Effector CD8-positive, alpha-beta T cell (primary cell): ENCODE measurements around the gene SNED1.

ENCODE experiments used
- DNase-seq: peaks from one replicate; lab custom pipeline; 2025; lab: John Stamatoyannopoulos, UW

SNED1 gene

DNA sequence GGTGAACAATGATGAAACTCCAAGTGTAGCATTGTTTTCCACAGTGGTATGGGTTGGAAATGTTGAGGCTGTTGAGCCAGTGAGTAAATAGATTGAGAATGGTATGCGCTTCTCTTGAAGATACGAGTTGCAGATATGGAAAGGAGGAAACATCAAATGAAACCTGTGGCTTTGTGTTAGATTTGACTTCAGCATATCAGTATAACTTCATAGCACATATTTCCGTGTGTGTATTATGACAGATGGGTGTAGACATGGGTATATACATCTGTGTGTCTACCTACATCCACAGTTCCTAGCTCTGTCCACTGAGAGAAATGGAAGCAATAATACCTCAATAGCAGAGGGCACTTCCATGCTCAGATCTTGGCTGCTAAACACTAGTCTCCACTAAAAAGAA is 8.0 kb downstream of the SNED1 start:
- no peak for DNase-seq

DNA sequence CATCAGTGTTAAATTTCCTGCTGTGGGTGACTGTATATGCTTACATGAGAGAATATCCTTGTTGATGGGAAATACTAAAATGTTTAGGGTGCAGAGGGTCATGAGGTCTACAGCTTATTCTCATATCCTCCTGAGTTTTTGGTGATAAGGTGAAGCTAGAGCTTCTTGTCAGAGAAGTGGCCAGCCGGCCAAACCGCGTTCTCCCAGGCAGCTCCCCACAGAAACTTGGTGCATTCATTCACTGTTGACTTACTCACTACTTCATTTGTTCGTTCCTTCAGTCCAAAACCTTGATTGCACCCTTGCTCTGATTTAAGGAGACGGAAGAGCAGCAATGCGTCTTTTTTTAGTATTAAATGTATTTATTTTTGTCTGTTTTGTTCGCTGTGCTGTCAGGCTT is 8.7 kb downstream of the SNED1 start:
- DNase-seq = no peak

DNA sequence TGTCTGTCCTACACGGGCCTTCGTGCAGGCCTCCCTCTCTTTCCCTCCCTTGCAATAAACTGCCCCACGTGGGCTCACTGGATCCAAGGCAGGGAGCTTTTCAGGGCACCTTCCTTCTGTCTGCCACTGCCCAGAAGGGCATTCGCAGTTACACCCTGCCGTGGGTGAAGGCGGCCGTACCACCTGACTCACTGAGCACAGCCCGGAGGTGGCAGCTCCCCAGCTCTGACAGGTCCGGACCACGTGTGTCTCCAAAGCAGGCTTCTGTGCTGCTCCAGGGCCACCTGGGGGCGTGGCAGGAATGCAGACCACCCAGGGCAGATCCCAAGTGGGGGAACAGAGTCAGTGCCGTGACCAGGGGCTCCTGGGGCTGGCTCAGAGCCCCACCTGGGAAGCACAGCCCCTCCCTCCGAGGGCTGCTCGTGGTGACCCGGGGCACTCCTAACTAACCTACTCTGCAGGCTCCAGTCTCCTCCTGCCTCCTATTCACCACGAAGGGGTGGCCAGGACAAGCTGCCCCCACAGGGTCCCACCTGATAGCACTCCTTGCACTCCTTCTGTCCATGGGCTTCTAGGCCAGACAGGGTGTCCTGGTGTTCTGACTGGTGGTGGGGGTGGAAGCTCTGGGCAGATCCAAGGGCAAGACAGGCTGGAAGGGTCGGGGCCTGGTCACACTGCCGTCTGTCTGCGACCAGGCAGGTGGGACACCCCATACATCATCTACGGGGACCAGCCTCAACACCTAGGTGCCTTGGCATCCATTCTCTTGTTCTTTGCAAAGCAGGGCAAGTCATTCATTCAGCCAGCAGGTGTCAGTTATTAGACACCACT is 9.7 kb downstream of the SNED1 start:
- no peak for DNase-seq

DNA sequence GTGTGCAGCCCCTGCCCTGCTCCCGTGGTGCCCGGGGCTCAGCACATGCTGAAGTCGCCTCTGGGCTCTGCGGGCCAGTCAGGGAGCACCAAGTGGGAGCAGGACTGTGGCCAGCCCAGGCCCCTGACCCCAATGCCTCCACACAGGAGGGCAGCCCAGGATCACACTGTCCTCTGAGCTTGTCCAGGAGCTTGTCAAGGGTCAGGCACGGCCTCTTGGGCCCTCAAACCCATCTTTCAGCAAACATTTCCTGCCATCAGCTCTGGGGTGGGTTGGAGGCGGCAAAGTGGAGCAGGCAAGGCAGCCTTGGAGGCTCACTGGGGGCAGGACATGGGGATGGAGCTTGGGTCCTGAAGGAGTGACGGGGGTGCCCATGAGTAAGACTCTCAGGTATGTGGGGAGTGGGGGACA is 10.3 kb downstream of the SNED1 start:
- no peak for DNase-seq

DNA sequence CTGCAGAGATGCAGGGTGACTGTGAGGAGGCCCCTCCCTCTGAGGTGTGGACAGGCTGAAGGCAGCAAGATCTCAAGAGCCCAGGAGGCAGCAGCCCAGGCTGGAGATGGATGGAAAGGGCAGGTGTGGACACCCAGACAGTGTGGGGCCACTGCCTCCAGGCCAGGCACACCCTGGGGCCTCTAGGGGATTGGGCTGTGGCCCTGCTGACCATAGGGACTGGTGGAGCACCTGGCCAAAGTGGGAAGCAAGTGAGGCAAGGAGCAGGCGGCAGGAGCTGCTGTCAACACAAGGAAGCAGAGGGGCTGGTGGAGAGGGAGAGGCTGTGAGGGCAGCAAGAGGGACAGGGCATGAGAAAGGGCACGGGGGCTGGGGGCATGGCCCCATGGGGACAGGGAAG is 10.8 kb downstream of the SNED1 start:
- DNase-seq = no peak

DNA sequence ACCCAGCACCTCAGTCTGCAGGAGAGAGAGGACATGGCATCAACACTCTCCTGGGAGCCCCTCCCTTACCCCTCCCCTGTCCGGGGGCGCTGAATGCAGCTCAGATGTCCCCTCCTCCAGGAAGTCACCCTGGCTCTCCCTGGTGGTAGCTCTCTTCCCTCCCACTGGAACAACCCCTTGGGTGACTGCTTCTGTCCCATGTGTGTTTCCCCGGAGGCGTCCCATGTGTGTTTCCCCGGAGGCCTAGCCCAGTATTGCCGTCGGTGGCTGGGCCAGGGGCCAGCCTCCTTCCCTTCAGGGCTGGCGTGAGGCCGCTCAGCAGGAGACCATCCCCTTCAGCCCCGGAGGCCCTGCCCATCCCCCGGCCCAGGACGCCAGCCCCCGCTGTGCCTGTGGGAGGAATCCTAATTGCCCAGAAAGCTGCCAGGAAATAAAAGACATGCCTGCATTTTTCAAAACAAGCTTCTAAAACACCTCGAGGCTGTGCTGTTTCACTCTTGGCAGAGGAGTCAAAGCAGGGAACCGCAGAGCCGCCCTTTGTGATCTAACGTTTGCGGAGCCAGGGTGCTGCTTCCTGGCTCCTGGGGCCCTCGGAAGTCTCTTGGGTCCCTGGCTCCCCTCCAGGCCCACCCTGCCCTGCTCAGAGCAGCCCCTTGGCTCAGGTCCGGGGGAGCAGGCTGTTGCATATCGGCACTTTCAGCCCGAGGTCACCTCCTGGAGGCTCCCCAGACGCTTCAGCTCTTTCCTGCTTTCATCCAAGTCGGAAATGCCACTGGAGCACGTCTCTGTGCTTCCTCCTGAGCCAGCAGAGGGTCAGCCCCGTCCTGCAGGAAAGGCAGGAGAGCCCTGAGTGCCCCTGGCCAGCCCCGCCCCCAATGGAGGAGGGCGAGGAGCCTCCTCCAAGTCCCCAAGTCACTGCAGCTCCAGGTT is 11.4 kb downstream of the SNED1 start:
- DNase-seq = peak; percentile 42

DNA sequence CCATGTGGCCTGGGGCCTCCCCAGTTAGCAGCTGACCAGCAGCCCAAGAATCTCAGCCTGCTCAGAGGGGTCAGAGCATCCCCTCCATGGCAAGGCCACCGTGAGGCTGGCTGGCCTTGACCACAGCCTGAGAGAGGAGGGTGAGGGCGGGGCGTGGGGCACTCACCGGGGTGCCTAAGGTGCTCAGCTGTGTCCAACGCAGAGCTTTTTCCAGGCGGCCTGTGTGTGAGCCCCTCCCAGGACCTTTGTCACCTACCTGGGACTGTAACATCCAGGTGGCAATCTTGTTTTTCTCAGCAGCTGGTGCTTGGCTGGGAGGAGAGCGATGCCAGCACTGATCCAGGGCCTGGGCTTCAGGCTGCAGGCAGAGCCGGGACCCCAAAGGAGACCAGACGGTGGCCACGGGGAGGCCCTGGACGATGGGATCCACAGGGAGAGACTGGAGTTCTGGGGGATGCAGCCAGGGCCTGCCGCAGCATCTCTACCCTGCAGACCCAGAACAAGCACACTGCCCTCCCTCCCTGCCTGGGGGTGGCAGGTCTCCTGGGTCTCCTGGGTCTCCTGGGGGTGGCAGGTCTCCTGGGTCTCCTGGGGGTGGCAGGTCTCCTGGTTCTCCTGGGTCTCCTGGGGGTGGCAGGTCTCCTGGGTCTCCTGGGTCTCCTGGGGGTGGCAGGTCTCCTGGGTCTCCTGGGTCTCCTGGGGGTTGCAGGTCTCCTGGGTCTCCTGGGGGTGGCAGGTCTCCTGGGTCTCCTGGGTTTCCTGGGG is 12.3 kb downstream of the SNED1 start:
- no peak for DNase-seq

DNA sequence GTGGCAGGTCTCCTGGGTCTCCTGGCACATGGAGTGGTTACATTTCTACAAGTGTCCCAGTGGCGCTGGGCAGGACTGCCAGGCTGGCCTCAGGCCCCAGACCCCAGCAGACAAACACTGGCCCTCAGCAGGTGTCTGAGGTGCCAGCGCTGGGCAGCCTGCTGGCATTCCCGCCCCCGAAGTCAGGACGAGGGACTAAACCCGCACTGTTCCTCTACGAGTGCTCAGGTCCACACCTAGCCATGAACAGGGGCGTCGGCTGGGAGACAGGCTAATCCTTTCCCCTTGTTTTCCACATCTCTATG is 12.8 kb downstream of the SNED1 start:
- no peak for DNase-seq

DNA sequence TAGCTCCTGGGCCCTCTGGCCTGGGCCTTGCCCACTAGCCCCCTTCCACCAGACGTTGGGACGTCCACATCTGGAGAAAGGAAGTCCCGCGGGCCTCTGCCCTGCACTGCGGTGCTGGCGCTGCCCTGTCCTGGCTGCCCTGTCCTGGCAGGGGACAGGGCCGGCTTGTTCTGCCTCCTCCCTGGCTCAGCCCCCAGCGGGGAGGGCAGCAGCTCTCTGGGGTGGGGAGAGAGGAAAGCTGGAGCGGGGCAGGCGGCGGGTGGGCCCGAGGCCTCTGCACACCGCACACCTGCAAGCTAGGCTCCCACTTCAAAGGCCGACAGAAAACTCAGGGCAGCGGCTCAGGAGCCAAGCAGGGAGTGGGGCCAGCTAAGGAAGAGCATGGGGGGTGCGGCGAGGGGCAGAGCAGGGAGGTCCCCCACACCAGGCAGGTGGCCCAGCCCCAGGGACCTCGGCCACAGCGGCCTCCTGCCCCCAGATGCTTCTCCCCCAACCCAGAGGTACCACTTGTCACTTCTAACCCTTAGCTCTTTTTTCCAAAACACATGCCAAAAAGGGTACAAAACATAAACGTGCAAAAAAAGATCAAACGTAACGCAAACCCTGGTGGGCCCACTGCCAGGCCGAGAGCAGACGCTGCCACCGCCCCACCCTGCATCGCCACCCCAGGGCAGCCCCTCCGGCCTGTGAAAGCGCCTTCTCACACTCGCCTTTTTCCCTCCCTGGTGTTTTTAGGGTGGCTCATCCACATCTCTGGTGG is 13.5 kb downstream of the SNED1 start:
- DNase-seq = peak; percentile 22

DNA sequence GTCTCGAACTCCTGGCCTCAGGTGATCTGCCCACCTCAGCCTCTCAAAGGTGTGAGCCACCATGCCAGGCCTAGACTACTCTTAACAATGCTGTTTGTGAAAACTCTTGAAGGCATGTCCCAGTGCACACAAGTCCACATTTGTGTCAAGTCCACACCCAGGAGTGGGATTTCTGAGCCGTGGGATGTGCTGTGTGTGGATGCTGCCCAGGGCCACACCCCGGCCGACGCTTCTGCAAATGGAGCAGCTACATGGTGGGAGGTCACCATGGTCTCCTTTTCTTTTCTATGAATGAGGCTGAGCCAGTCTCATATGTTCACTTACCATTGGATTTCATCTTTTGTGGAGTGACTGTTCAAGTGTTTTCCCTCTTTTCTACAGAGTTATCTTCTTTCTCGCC is 15.8 kb downstream of the SNED1 start:
- no peak for DNase-seq

DNA sequence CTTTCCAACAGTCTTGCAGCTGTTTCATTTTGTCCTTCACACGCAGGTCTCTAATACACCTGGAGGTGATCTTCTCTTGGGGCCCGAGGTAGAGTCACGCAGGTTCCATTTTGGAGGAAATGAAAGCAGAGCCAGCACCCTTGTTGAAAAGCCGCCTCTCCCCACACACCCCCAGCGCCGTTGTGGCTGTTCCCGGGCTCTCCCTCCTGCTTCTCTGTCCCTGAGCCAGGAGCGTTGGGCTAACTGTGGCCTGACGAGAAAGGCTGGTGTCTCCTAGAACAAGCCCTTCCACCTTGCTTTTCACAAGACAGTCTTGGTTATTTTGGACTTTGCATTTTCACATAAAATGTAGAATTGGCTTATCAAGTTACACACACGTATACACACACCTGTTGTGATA is 16.3 kb downstream of the SNED1 start:
- no peak for DNase-seq

DNA sequence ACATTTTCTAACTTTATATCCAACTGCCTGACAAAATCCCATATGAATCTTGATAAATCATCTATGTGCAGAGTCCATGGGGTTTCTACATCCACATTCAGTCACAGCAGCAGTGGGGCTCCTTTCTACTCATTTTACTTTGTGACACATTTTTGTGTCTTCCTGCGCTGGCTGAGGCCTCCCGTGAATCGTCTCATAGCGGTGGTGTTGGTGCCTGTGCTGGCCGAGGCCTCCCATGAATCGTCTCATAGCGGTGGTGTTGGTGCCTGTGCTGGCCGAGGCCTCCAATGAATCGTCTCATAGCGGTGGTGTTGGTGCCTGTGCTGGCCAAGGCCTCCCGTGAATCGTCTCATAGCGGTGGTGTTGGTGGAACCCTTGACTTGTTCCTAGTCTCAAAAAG is 17.0 kb downstream of the SNED1 start:
- no peak for DNase-seq

DNA sequence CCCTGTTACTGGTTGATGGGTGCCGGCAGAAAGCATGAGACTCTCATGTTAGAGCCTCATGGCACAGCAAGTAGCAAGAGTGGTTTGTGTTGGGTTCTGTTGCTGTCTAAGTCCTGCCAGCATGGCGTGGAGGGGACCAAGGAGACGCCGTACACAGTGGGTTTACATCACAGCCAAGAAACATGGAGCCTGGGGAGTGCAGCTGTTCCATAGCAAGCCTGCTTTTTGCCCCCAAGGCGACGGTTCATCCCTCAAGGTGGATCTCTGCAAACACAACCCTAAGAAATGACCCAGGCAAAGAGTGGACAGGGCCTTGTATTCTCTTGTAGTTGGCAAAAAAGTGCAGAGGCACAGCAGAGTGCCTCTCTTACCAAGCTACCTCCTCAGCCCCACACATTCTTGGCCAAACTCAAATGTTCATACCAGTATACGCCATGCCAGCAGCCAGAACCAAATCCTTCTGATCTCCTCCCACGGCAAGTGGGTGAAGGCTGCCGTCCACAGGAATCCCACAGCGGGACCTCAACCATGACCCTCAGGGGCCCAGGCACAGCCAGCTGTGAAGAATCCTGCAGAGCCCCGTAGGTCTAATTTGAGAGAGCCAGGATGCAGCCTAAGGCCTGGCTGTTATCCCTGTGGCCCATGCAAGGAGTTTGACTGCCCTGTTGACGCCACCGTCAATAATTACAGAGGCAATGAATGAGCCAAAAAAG is 19.0 kb downstream of the SNED1 start:
- DNase-seq = no peak

DNA sequence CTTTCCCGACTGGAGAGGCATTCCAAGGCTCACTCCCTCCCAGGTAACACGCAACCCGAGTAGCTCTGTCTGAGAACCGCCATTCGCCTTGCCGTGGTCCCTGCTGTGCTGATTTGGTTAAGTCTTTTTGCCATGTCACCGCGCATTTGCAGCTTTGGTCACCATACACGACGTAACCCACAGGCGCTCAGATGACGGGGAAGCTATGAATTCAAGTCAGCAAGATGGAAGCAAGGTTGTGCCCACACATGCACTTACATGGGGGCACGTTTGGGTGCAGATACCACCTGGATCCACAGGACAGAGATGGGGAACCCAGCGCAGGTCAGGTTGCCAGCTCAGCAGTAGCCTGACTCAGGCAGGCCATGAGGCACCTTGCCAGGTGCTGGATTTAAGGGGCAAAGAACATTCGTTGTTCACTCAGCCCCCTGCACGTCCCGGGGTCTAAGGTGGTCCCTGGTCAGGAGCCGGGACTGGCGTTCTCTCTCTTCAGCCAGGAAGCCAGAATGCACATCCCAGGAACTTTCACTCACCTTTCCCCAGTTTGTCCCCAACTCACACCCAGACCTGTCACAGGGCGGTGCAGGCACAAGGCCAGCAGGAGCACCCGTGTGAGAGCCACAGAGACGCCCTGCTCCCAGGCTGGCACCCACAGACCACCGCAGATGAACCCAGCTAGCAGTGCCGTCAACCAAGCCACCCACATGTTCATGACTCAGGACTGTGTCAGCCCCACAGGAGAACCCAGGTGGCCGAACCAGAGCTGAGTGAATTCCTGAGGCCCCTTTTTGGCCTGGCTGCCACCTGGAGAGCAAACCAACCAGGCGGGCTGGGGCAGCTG is 19.9 kb downstream of the SNED1 start:
- DNase-seq = no peak

DNA sequence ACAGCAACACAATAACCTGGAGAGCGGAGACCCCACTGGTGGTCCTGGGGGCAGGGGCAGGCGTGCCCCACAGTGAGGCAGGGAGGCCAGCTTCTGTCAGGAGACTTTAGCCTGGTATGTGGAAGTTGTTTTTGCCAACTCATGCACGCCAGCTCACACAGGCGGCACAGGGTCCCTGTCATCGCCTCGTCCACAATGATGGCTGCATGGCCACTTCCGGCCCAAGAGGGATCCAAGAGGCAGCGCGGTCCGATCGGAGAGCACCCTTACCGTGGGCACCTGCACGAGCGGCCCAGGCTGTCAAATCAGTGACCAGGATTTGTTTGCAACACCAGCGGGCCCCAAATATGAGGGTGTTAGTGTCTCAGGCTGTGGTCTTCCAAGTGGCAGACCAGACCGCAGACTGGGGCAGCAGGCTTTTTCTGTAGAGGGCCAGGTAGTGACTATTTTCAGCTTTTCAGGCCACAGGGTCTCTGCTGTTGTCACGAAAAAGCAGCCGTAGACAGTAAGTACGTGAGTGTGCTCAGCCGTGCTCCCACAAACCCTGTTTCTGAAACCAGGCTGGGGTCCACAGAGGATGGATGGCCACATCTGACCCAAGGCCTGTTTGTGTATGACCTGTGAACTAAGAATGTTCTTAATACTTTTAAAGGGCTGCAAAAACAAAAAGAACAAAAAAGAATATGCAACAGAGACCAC is 21.2 kb downstream of the SNED1 start:
- no peak for DNase-seq

DNA sequence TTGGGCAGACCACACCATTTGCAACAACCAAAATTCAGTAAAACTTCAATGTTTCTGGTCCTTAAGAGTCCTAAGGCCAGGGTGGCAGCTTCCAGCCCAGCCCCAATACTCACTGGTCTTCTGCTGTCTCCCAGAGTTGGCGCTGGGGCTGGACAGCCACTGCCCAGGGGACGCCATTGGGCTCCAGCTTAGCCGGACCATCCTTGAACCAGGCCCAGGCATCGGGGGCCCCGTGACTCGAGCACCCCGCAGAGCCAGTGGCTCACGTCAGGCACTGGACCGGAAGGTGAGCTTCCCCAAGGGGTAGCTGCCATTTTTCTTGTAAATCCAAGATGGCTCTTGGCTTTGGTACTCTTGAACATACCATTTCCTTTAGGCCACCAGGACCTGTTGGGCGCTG is 21.8 kb downstream of the SNED1 start:
- no peak for DNase-seq

DNA sequence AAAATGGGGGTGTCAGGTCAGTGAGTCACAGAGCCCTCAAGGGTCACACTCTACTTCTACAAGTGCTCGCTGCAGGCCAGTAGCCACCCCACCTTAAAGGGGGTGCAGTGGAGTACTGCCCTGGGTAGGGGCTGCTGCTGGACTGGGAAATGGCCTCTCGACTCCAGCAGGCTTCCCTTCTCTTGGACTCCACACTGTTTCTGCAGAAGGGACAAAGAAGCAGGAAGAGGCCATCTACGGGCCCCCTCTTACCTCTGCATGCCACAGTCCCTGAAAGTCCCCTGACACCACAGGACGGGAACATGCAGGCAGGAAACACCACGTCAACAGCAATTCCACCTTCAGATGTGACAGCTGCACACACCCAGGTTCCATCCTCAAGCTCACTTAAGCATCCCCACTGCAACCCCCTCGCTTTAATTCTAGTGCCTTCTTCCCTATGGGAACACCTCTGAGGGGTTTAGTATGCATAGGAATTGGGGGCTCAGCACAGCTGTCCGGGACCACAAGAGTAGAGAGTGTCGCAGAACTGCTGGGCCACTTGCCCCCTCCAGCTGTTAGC is 22.3 kb downstream of the SNED1 start:
- no peak for DNase-seq

DNA sequence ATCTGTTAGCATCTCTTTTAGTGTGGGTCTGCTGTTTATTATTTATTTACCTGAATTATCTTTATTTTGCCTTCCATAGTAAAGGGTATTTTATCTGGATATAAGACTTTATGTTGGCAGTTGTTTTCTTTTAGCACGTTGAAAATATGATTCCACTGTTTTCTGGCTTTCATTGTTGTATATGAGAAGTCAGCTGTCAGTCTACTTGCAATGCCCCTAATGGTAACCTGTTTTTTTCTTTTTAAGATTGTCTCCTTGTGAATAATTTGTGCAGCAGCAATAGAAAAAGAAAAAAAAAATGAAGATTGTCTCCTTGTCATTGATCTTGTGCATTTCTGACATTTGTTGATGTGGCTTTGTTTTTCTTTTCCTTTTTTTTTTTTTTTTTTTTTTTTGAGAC is 27.2 kb downstream of the SNED1 start:
- DNase-seq = no peak
